Brain microvascular endothelial cell (primary cell): ENCODE data around the gene PAQR7.

Experiments
- DNase-seq: peaks from one replicate; pipeline ENCODE4 v3.0.0-alpha.2; 2020
- H3K27ac ChIP-seq: fragments of 250-450 bp; sonication (Bioruptor Pico); 2 replicates; pipeline ENCODE4 v1.5.1; 2020; ENCODE audit warnings: mild to moderate bottlenecking, moderate library complexity
- H3K27me3 ChIP-seq: fragments of 250-450 bp; sonication (Bioruptor Pico); replicated peaks from 2 replicates; pipeline ENCODE4 v1.5.1; 2020; ENCODE audit warnings: mild to moderate bottlenecking
- H3K36me3 ChIP-seq: fragments of 250-450 bp; sonication (Bioruptor Pico); replicated peaks from 2 replicates; pipeline ENCODE4 v1.5.1; 2020; ENCODE audit warnings: mild to moderate bottlenecking
- H3K4me3 ChIP-seq: 2 replicates; pipeline ENCODE4 v1.5.1; 2011; ENCODE audit warnings: low read depth, mild to moderate bottlenecking, control low read depth, low read length, moderate library complexity
- in situ Hi-C: cut with HindIII; loops from 2 replicates; pipeline ENCODE4 v1.10.0; 2017; ENCODE audit warnings: low sequenced_read_pairs, low pct_ligation_motif_present
- TF ChIP-seq, protein P1 (sequence below): IDR thresholded peaks from 2 replicates; pipeline ENCODE4 v1.5.1; 2011; ENCODE audit warnings: low read depth, mild to moderate bottlenecking, moderate library complexity, low read length, control low read depth, inconsistent platforms; ENCODE audit errors: missing control alignments

Gene PAQR7

DNA sequence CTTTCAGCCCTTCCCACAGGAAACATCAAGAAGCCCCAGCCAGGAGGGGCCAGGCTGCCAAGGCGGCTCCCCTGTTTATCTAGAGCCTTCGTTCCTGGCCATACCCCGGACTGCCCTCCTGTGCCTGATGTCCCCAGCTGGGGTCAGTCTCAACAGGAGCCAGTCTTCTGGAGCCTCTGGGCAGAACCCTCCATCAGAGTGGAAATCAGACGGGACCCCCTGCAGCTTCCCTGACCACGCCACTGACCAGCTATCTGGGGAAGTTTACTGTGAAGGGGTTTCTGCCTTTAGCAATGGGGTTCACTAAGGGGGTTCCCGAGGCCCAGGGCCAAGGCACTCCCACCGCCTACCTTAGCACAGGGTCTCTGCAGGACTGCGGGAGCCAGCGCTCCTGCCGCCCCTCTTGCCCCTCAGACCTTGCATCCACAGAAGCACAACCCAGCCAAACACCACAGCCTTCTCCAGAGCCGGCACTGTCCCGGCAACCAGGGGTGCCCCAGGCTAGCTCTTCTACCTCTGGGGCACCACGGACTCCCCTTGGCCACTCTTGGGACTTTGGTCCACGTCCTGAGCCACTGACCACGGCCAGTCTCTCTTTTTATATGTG is 59.3 kb downstream of the PAQR7 start:
- peaks cover 2% of the 10 kb centered on the region for H3K36me3 ChIP-seq
- no peak overlapping the region for H3K27ac ChIP-seq
- TF ChIP-seq, protein P1, sequence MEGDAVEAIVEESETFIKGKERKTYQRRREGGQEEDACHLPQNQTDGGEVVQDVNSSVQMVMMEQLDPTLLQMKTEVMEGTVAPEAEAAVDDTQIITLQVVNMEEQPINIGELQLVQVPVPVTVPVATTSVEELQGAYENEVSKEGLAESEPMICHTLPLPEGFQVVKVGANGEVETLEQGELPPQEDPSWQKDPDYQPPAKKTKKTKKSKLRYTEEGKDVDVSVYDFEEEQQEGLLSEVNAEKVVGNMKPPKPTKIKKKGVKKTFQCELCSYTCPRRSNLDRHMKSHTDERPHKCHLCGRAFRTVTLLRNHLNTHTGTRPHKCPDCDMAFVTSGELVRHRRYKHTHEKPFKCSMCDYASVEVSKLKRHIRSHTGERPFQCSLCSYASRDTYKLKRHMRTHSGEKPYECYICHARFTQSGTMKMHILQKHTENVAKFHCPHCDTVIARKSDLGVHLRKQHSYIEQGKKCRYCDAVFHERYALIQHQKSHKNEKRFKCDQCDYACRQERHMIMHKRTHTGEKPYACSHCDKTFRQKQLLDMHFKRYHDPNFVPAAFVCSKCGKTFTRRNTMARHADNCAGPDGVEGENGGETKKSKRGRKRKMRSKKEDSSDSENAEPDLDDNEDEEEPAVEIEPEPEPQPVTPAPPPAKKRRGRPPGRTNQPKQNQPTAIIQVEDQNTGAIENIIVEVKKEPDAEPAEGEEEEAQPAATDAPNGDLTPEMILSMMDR, result no peak
- no peak for DNase-seq
- in situ Hi-C loops, result no loop called here
- no peak overlapping the region for H3K4me3 ChIP-seq
- H3K27me3 ChIP-seq, result no peaks in the 10 kb centered on the region

DNA sequence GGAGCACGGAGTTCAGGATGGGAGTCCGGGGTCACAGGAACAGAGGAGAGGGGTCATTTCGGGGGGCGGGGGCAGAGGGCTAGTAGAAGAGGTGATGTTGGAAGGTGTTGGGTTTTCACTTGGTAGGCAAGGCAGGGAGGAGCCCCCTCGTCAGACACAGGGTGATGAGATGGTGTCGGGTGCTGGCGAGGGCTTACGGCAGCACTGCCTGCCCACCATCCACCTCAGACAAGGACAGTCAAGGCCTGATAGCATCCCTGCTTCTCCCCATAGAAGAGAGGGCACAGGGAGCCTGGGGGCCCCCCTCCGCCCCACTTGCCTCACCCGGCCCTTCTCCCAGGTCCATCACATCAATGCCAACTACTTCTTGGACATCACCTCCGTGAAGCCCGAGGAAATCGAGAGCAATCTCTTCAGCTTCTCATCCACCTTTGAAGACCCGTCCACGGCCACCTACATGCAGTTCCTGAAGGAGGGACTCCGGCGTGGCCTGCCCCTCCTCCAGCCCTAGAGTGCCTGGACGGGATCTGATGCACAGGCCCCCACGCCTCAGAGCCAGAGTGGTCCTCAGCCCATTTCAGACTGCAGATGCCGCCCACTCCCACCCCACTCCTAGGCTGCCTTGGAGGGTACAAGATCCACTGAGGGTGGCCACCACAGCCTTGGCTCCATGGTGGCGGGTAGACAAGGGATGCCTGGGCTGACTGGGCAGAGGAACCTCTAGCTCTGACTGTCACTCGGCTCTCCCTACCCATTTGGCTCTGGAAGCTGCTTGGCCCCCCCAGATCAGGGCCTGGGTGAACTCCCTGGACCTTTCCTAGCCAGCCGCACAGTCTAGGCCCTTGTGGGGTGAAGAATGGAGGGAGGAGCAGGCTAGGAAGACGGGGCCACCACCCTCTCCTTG is 60.0 kb downstream of the PAQR7 start:
- Histone ChIP-seq H3K4me3 (no peak overlapping the region), H3K36me3 (peaks cover 2% of the 10 kb centered on the region), H3K27ac (no peak overlapping the region), H3K27me3 (no peaks in the 10 kb centered on the region)
- DNase-seq, result no peak
- TF ChIP-seq, protein P1, result no peak
- in situ Hi-C loops, result no loop called here

DNA sequence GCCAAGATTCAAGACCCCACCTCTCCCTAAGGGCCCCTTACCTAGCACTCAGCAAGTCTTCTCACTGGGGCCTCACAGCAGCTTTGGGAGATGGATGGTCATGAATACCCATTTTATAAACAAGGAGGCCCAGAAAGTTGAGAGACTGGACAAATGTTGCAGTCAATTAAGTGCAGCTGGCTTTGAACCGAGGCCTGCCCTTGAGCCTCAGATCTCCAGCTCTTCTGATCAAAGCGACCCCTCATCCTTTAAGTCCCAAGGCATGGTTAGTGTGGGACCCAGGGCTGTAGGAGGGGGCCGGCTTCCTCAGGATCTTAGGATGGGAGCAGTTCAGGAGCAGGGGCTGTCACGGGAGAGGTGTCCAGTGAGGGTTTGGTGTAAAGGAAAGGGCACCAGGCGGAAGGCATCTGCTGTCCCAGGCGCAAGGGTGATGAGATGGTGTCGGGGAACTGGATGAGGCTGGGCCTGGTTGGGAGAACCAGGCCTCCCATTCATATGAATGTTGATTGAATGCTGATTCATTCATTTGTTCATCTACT is 60.9 kb downstream of the PAQR7 start:
- Histone ChIP-seq H3K4me3 (no peak overlapping the region), H3K27ac (no peak overlapping the region), H3K36me3 (peaks cover 6% of the 10 kb centered on the region), H3K27me3 (no peaks in the 10 kb centered on the region)
- no peak for DNase-seq
- TF ChIP-seq, protein P1, result no peak
- in situ Hi-C loops, result no loop called here

DNA sequence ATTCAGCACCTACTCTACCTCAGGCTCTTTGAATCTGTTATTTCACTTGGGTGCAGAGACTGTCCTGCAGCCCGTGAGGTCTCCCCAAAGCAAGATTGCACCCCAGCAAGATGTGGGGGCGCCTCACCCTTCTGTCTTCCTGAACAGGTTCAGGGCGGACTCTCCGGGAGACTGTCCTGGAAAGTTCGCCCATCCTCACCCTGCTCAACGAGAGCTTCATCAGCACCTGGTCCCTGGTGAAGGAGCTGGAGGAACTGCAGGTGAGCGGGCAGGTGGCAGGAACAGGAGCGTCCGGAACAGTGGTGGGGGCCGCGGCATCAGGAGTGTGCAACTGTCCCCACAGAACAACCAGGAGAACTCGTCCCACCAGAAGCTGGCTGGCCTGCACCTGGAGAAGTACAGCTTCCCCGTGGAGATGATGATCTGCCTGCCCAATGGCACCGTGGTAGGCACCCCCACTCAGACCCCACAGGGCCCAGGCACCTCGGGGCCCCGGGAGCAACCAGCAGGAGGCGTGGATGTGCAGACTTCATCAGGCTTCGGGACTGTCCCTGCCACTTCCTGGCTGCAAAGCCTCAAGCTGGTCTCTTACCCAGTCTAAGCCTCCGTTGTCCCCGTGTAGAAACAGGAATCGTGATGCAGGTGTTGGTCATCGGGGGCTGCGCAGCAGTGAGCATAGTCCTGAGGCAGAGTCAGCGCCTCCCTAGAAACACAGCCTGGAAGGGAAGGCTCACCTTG is 61.6 kb downstream of the PAQR7 start:
- no peak overlapping the region for H3K27ac ChIP-seq
- peaks cover 10% of the 10 kb centered on the region for H3K36me3 ChIP-seq
- in situ Hi-C loops, result no loop called here
- H3K27me3 ChIP-seq, result no peaks in the 10 kb centered on the region
- TF ChIP-seq, protein P1, result peak; percentile 15
- DNase-seq, result no peak
- H3K4me3 ChIP-seq, result no peak overlapping the region

DNA sequence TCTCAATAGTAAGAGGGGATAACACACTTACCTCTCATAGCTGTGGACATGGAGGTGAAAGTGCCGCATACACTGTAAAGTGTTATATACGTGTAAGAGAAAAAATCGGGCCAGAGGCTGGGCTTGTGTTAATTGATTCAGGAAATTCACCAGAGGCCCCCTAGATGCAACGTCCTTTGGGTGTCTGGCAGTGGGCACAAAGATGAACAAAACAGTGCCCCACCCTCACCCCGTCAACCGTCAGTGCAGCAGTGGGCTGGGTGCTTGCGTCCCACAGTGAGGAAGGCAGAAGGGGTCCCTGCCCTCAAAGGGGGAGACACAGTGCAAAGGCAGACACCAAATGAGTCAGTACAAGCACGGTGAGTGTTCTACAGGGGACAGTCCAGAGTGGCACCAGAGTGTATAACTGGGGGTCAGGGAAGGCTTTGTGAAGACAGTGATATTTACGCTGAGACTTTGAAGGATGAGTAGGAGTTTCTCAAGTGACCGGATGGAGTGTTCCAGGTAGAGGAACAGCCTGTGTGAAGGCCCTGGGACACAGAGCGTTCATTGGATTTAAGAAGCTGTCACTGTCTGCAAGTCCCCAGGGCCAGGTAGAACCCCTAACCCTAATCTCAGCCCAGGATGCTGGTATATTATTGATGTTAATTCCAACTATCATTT is 62.3 kb downstream of the PAQR7 start:
- Histone ChIP-seq H3K27ac (no peak overlapping the region), H3K36me3 (peaks cover 16% of the 10 kb centered on the region), H3K27me3 (no peaks in the 10 kb centered on the region), H3K4me3 (no peak overlapping the region)
- TF ChIP-seq, protein P1, result no peak
- DNase-seq, result no peak
- in situ Hi-C loops, result no loop called here
